NCI-H446 (cell line): ENCODE results near the gene LMLN.
A peak's percentile ranks its signal among the peaks of the same experiment; 100 is the strongest.
"Not testable (repeated sequence)": the region's sequence is repeated elsewhere in the genome, so short reads cannot be mapped to it uniquely, and the experiment has no call there.

Experiments
- DNase-seq, 2 experiments: peaks; one replicate each; lab custom pipeline; 2025; lab: John Stamatoyannopoulos, UW

LMLN gene

GRCh38 chr3:197957790-197958133 is 2.3 kb upstream of the LMLN start:
- no peak for DNase-seq

- no peak for DNase-seq
Observed at GRCh38 chr3:197958346-197958745, 1.7 kb upstream of the LMLN start.

- DNase-seq = not testable (repeated sequence)
Observed at GRCh38 chr3:197958848-197959247, 1.2 kb upstream of the LMLN start.

- DNase-seq = no peak
Observed at GRCh38 chr3:197959500-197959890, 522 bp upstream of the LMLN start.

- DNase-seq = no peak
Observed at GRCh38 chr3:197960694-197961581, 921 bp downstream of the LMLN start.

GRCh38 chr3:197961582-197961945 is 1.5 kb downstream of the LMLN start:
- DNase-seq = no peak

GRCh38 chr3:197963019-197963637 is 3.1 kb downstream of the LMLN start:
- DNase-seq = no peak

- not testable (repeated sequence) for DNase-seq
Observed at GRCh38 chr3:197967337-197967989, 7.4 kb downstream of the LMLN start.

- DNase-seq = no peak
Observed at GRCh38 chr3:197970588-197970987, 10.6 kb downstream of the LMLN start.

GRCh38 chr3:197974016-197974415 is 14.0 kb downstream of the LMLN start:
- no peak for DNase-seq

- DNase-seq = no peak
Observed at GRCh38 chr3:197975311-197975710, 15.3 kb downstream of the LMLN start.

- DNase-seq = no peak
Observed at GRCh38 chr3:197983076-197983475, 23.1 kb downstream of the LMLN start.

- DNase-seq = peak in 1 of 2 experiments; percentile 6
Observed at GRCh38 chr3:197989651-197990050, 29.6 kb downstream of the LMLN start.

- DNase-seq = no peak
Observed at GRCh38 chr3:197994736-197995135, 34.7 kb downstream of the LMLN start.

GRCh38 chr3:197996855-197997254 is 36.8 kb downstream of the LMLN start:
- no peak for DNase-seq

- DNase-seq = no peak
Observed at GRCh38 chr3:197997936-197998335, 37.9 kb downstream of the LMLN start.

- no peak for DNase-seq
Observed at GRCh38 chr3:198017090-198017489, 57.1 kb downstream of the LMLN start.

- no peak for DNase-seq
Observed at GRCh38 chr3:198018416-198018815, 58.4 kb downstream of the LMLN start.

GRCh38 chr3:198019115-198019514 is 59.1 kb downstream of the LMLN start:
- DNase-seq = no peak

GRCh38 chr3:198021320-198021719 is 61.3 kb downstream of the LMLN start:
- DNase-seq = no peak

GRCh38 chr3:198022604-198023003 is 62.6 kb downstream of the LMLN start:
- no peak for DNase-seq

- no peak for DNase-seq
Observed at GRCh38 chr3:198025644-198026043, 65.6 kb downstream of the LMLN start.

GRCh38 chr3:198026620-198027019 is 66.6 kb downstream of the LMLN start:
- DNase-seq = no peak
